Liver (tissue), 3 donors: Measurements from ENCODE around the gene RNLS.
A peak's percentile ranks its signal among the peaks of the same experiment; 100 is the strongest.

Experiments
- CTCF ChIP-seq: fragments of 150-350 bp; IDR thresholded peaks from 2 replicates; pipeline ENCODE4 v1.5.1; 2017; ENCODE audit warnings: improper control_type of control experiment, low read depth, low read length; ENCODE audit not compliant: missing input control
- EGR1 ChIP-seq, 2 donors: IDR thresholded peaks; 2 replicates each; pipeline ENCODE4 v1.6.1; 2016 to 2018; ENCODE audit warnings: antibody characterized with exemption in 2 of 2, low read depth in 2 of 2
- FOXA1 ChIP-seq: IDR thresholded peaks from 2 replicates; pipeline ENCODE4 v1.6.1; 2016; ENCODE audit warnings: antibody characterized with exemption
- GABPA ChIP-seq, 2 donors: IDR thresholded peaks in 1 of 2; conservative IDR thresholded peaks in 1 of 2; 2 replicates each; pipeline ENCODE4 v1.6.1; 2016; ENCODE audit warnings: antibody characterized with exemption in 2 of 2, mild to moderate bottlenecking in 1 of 2, moderate library complexity in 1 of 2
- HNF4A ChIP-seq, 2 donors: conservative IDR thresholded peaks; 2 replicates each; pipeline ENCODE4 v1.6.1; 2016; ENCODE audit warnings: antibody characterized with exemption in 2 of 2, mild to moderate bottlenecking in 2 of 2
- JUND ChIP-seq, 2 donors: IDR thresholded peaks; 2 replicates each; pipeline ENCODE4 v1.6.1; 2016; ENCODE audit warnings: antibody characterized with exemption in 2 of 2
- MAX ChIP-seq: IDR thresholded peaks from 2 replicates; pipeline ENCODE4 v1.6.1; 2016; ENCODE audit warnings: antibody characterized with exemption
- NR2F2 ChIP-seq: IDR thresholded peaks from 2 replicates; pipeline ENCODE4 v1.6.1; 2016; ENCODE audit warnings: antibody characterized with exemption
- RAD21 ChIP-seq, 2 donors: IDR thresholded peaks; 2 replicates each; pipeline ENCODE4 v1.6.1; 2016; ENCODE audit warnings: antibody characterized with exemption in 2 of 2, mild to moderate bottlenecking in 2 of 2
- REST ChIP-seq: IDR thresholded peaks from 2 replicates; pipeline ENCODE4 v1.6.1; 2016; ENCODE audit warnings: antibody characterized with exemption, mild to moderate bottlenecking
- TAF1 ChIP-seq: conservative IDR thresholded peaks from 2 replicates; pipeline ENCODE4 v1.6.1; 2016; ENCODE audit warnings: antibody characterized with exemption, mild to moderate bottlenecking
- YY1 ChIP-seq: IDR thresholded peaks from 2 replicates; pipeline ENCODE4 v1.6.1; 2016; ENCODE audit warnings: antibody characterized with exemption, mild to moderate bottlenecking
- ZBTB33 ChIP-seq: IDR thresholded peaks from 2 replicates; pipeline ENCODE4 v1.6.1; 2016; ENCODE audit warnings: antibody characterized with exemption
- donor health status: healthy.
- donor health status: healthy.

- TF ChIP-seq CTCF (no peak), TAF1 (no peak), FOXA1 (no peak), ZBTB33 (no peak), YY1 (no peak), MAX (no peak), JUND (IDR thresholded peaks at IDR 0.05) (no peak), EGR1 (IDR thresholded peaks at IDR 0.05; ENCODE audit: low read depth in 2 of 2) (no peak), NR2F2 (peak; percentile 51), RAD21 (IDR thresholded peaks at IDR 0.05) (no peak), HNF4A (conservative IDR thresholded peaks at IDR 0.05) (no peak), GABPA (IDR thresholded peaks at IDR 0.05 in 1 of 2, conservative IDR thresholded peaks at IDR 0.05 in 1 of 2) (no peak), REST (no peak)
Observed at GRCh38 chr10:88233870-88234269, 349.2 kb downstream of the RNLS start.
